CD14-positive monocyte (primary cell): ENCODE results near the gene THBS1. TPM values are rescaled to one million over a fixed set of nuclear protein-coding genes. Genes with fewer than 3 reads are reported as not detected.
A peak's percentile ranks its signal among the peaks of the same experiment; 100 is the strongest.

Experiments
- DNase-seq, 3 donors: peaks; one replicate each; pipeline ENCODE4 v3.0.0-alpha.2; 2011 to 2022
- H2AFZ ChIP-seq: 2 replicates; pipeline ENCODE4 v1.6.0; 2012; ENCODE audit warnings: mild to moderate bottlenecking, low read depth, low read length, inconsistent platforms; ENCODE audit not compliant: insufficient read depth, poor library complexity, severe bottlenecking
- H3K27ac ChIP-seq, 2 donors: 1 replicate in 1 of 2; 2 replicates in 1 of 2; pipeline ENCODE4 v1.5.1; 2012 to 2013; ENCODE audit warnings: low read length in 2 of 2, control low read depth in 1 of 2, inconsistent platforms in 1 of 2, low read depth in 1 of 2, mild to moderate bottlenecking in 1 of 2
- H3K27me3 ChIP-seq, 2 donors: one replicate each; pipeline versions ENCODE4 v1.6.0 to v1.6.1; 2011 to 2013; ENCODE audit warnings: low read length in 2 of 2; ENCODE audit not compliant: control insufficient read depth in 2 of 2, insufficient read depth in 2 of 2
- H3K36me3 ChIP-seq, 2 donors: replicated peaks in 1 of 2; 1 replicate in 1 of 2; 2 replicates in 1 of 2; pipeline versions ENCODE4 v1.5.1 to v1.6.1; 2012 to 2013; ENCODE audit warnings: low read length in 2 of 2, control low read depth in 1 of 2, inconsistent platforms in 1 of 2, mild to moderate bottlenecking in 1 of 2; ENCODE audit not compliant: insufficient read depth in 2 of 2, control insufficient read depth in 1 of 2
- H3K4me1 ChIP-seq, 2 donors: 1 replicate in 1 of 2; 2 replicates in 1 of 2; pipeline versions ENCODE4 v1.5.1 to v1.6.1; 2012 to 2013; ENCODE audit warnings: low read length in 2 of 2, control low read depth in 1 of 2, inconsistent platforms in 1 of 2, mild to moderate bottlenecking in 1 of 2, moderate library complexity in 1 of 2; ENCODE audit not compliant: insufficient read depth in 2 of 2, control insufficient read depth in 1 of 2
- H3K4me2 ChIP-seq: replicated peaks from 2 replicates; pipeline ENCODE3; 2012; ENCODE audit warnings: low read length, moderate library complexity, mild to moderate bottlenecking; ENCODE audit not compliant: poor library complexity, severe bottlenecking; ENCODE audit errors: extremely low read depth
- H3K4me3 ChIP-seq, 3 experiments: fragments of 200-600 bp in 1 of 3; sonication (generic) in 1 of 3; replicated peaks in 1 of 3; 1 replicate in 2 of 3; 2 replicates in 1 of 3; pipeline ENCODE4 v1.5.1; 2011 to 2013; ENCODE audit warnings: low read length in 3 of 3, mild to moderate bottlenecking in 3 of 3, control low read depth in 2 of 3, low read depth in 2 of 3, inconsistent platforms in 1 of 3, moderate library complexity in 1 of 3
- H3K79me2 ChIP-seq: 2 replicates; pipeline ENCODE4 v1.6.0; 2012; ENCODE audit warnings: mild to moderate bottlenecking, control low read depth, inconsistent platforms, low read length, moderate library complexity; ENCODE audit not compliant: insufficient read depth
- H3K9ac ChIP-seq: 2 replicates; pipeline ENCODE4 v1.6.0; 2017; ENCODE audit warnings: low read length, mild to moderate bottlenecking; ENCODE audit not compliant: insufficient read depth, poor library complexity, severe bottlenecking
- H3K9me3 ChIP-seq, 2 donors: replicated peaks in 1 of 2; 1 replicate in 1 of 2; 2 replicates in 1 of 2; pipeline versions ENCODE4 v1.5.1 to v1.6.1; 2012 to 2013; ENCODE audit warnings: low read length in 2 of 2, control low read depth in 1 of 2; ENCODE audit not compliant: control insufficient read depth in 1 of 2, insufficient read depth in 1 of 2
- H4K20me1 ChIP-seq: 2 replicates; pipeline ENCODE4 v1.6.0; 2012; ENCODE audit warnings: mild to moderate bottlenecking, low read length, control low read depth, moderate library complexity; ENCODE audit not compliant: insufficient read depth
- H3K27ac Mint-ChIP-seq, 7 donors: one replicate each; pipeline ENCODE4 v1.8.0; 2020; ENCODE audit warnings: mild to moderate bottlenecking in 7 of 7, mixed read lengths in 7 of 7, moderate library complexity in 6 of 7, inconsistent platforms in 2 of 7
- H3K27me3 Mint-ChIP-seq, 3 donors: one replicate each; pipeline ENCODE4 v1.8.0; 2021 to 2022; ENCODE audit warnings: low read depth in 3 of 3, mild to moderate bottlenecking in 3 of 3, mixed read lengths in 3 of 3, moderate library complexity in 3 of 3, inconsistent platforms in 1 of 3
- H3K36me3 Mint-ChIP-seq, 2 donors: one replicate each; pipeline ENCODE4 v1.8.0; 2020; ENCODE audit warnings: mixed read lengths in 2 of 2, inconsistent platforms in 1 of 2, mild to moderate bottlenecking in 1 of 2
- H3K4me1 Mint-ChIP-seq: one replicate; pipeline ENCODE4 v1.8.0; 2020; ENCODE audit warnings: mild to moderate bottlenecking, mixed read lengths
- H3K4me3 Mint-ChIP-seq, 2 donors: one replicate each; pipeline ENCODE4 v1.8.0; 2020; ENCODE audit warnings: mild to moderate bottlenecking in 2 of 2, mixed read lengths in 2 of 2, moderate library complexity in 1 of 2
- H3K9me3 Mint-ChIP-seq, 7 donors: one replicate each; pipeline ENCODE4 v1.8.0; 2020 to 2022; ENCODE audit warnings: mixed read lengths in 7 of 7, mild to moderate bottlenecking in 6 of 7, moderate library complexity in 6 of 7, inconsistent platforms in 2 of 7
- WGBS: methylation state at CpG from one replicate; pipeline ENCODE4 v1.1.5; 2013; ENCODE audit warnings: missing lambda C conversion rate; ENCODE audit not compliant: insufficient coverage; 5-methylcytosine and 5-hydroxymethylcytosine counted together
- intact Hi-C, 2 donors: fragments of 100-400 bp; cut with micrococcal nuclease; formaldehyde crosslinking; loops; one replicate each; pipeline versions ENCODE4 v1.15.0 to v1.15.1; 2023
- polyA plus RNA-seq, 3 donors: library from polyadenylated mRNA; depleted of rRNA in 1 of 3; unstranded in 2 of 3; stranded (reverse) in 1 of 3; fragments of 300-500 nt in 2 of 3; fragments of >200 nt in 1 of 3; fragmentation: Illumina TruSeq in 2 of 3; gene quantifications; 1 replicate in 2 of 3; 2 replicates in 1 of 3; pipeline ENCODE4 v1.2.3, GENCODE V29; 2012 to 2021
- TF ChIP-seq, protein P1 (sequence below): fragments of 200-600 bp; IDR thresholded peaks from one replicate; pipeline ENCODE4 v1.8.0; 2022; ENCODE audit warnings: antibody characterized with exemption, mild to moderate bottlenecking

The THBS1 gene
- polyA plus RNA-seq, 3 donors: 0.52 to 151 (median 55.4) TPM

DNA sequence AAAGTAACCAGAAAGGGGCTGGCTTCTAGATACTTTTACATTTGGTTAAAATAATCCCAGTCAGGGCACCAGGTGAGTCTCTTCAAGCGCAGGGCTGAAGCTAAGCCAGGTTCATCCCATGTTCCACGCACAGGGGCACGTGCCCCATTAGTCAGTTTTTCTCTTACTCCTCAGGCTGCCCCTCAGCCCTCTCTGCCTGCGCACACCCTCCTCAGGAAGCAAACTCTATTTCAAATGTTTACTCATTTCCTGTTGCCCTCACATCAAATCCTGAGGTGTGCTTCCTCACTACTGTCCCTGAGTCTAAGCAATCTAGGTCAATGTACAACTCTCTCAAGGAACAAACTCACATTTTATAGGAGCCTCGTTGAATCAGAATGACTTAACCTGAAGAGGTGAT is 48.5 kb downstream of the THBS1 start:
- Histone ChIP-seq H3K9ac (no peak overlapping the region), H3K4me2 (no peak overlapping the region), H3K27ac (no peak overlapping the region), H4K20me1 (no peaks in the 10 kb centered on the region), H3K36me3 (no peaks in the 10 kb centered on the region), H3K9me3 (no peaks in the 10 kb centered on the region), H3K79me2 (no peaks in the 10 kb centered on the region), H2AFZ (no peak overlapping the region), H3K4me3 (no peak overlapping the region), H3K4me1 (peaks cover 3 to 13% of the 10 kb centered on the region in 2 donors), H3K27me3 (no peaks in the 10 kb centered on the region)
- Mint-ChIP-seq H3K9me3 (peaks cover 0 to 12% (median 2%) of the 10 kb centered on the region in 7 donors), H3K4me3 (no peak overlapping the region), H3K27ac (no peak overlapping the region), H3K27me3 (no peaks in the 10 kb centered on the region), H3K4me1 (peaks cover 17% of the 10 kb centered on the region), H3K36me3 (no peaks in the 10 kb centered on the region)
- TF ChIP-seq, protein P1, sequence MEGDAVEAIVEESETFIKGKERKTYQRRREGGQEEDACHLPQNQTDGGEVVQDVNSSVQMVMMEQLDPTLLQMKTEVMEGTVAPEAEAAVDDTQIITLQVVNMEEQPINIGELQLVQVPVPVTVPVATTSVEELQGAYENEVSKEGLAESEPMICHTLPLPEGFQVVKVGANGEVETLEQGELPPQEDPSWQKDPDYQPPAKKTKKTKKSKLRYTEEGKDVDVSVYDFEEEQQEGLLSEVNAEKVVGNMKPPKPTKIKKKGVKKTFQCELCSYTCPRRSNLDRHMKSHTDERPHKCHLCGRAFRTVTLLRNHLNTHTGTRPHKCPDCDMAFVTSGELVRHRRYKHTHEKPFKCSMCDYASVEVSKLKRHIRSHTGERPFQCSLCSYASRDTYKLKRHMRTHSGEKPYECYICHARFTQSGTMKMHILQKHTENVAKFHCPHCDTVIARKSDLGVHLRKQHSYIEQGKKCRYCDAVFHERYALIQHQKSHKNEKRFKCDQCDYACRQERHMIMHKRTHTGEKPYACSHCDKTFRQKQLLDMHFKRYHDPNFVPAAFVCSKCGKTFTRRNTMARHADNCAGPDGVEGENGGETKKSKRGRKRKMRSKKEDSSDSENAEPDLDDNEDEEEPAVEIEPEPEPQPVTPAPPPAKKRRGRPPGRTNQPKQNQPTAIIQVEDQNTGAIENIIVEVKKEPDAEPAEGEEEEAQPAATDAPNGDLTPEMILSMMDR: no peak
- intact Hi-C loops: no loop called here
- WGBS: 13% methylated on average over 4 of the region's 5 CpGs
- peak in 2 of 3 donors; percentile 3 to 14 for DNase-seq

DNA sequence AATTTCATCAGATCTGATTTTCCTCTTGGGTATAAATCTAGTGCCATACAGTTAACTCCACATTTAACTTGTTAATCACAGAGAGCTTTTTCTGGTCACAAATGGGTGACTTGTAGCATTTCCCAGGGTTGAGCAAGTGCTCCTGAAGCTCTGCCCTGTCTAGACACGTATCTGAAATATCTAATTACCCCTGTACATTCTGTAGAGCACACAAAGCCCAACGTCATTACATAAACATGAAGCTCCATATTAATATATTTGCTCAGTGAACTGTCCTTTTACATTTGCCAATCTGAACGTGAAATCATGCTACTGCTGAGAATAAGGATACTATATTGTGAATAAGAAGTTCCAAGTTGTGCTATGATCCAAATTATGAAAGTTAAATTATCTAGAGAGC is 49.0 kb downstream of the THBS1 start:
- no peaks in the 10 kb centered on the region for H3K27me3 ChIP-seq
- H3K4me3 Mint-ChIP-seq: no peak overlapping the region
- H3K36me3 ChIP-seq: no peaks in the 10 kb centered on the region
- TF ChIP-seq, protein P1: no peak
- peaks cover 0 to 7% of the 10 kb centered on the region in 2 donors for H3K4me1 ChIP-seq
- peaks cover 0 to 11% (median 2%) of the 10 kb centered on the region in 7 donors for H3K9me3 Mint-ChIP-seq
- no peaks in the 10 kb centered on the region for H3K9me3 ChIP-seq
- intact Hi-C loops: no loop called here
- no peak overlapping the region for H3K4me2 ChIP-seq
- no CpG with 5 or more reads among the region's 3 CpGs for WGBS
- no peaks in the 10 kb centered on the region for H3K79me2 ChIP-seq
- H3K27ac Mint-ChIP-seq: no peak overlapping the region
- no peak overlapping the region for H3K9ac ChIP-seq
- no peaks in the 10 kb centered on the region for H3K36me3 Mint-ChIP-seq
- no peak overlapping the region for H3K4me3 ChIP-seq
- no peak overlapping the region for H3K27ac ChIP-seq
- no peaks in the 10 kb centered on the region for H4K20me1 ChIP-seq
- no peak for DNase-seq
- no peaks in the 10 kb centered on the region for H3K27me3 Mint-ChIP-seq
- no peak overlapping the region for H2AFZ ChIP-seq
- peaks cover 12% of the 10 kb centered on the region for H3K4me1 Mint-ChIP-seq
